HepG2 (cell line): ENCODE measurements around the gene MSI2. TPM values are rescaled to one million over a fixed set of nuclear protein-coding genes. Genes with fewer than 3 reads are reported as not detected.

Source experiments
- CEBPB ChIP-seq: IDR thresholded peaks from 2 replicates; pipeline ENCODE4 v1.6.1; 2011; ENCODE audit warnings: low read depth, low read length, improper control_type of control experiment, borderline replicate concordance
- CHD2 ChIP-seq: IDR thresholded peaks from 2 replicates; pipeline ENCODE4 v1.6.1; 2011; ENCODE audit warnings: low read depth, low read length, improper control_type of control experiment
- ETV5 ChIP-seq: IDR thresholded peaks from 2 replicates; pipeline ENCODE4 v1.6.1; 2018; ENCODE audit warnings: missing biosample characterization, missing genetic modification reagents, inconsistent platforms, borderline replicate concordance
- HES4 ChIP-seq: sonication (generic); formaldehyde crosslinking; IDR thresholded peaks from 2 replicates; pipeline ENCODE4 v1.9.0; 2021; ENCODE audit warnings: mild to moderate bottlenecking, missing genetic modification reagents, borderline replicate concordance
- IRF1 ChIP-seq: sonication (generic); formaldehyde crosslinking; IDR thresholded peaks from 2 replicates; pipeline ENCODE4 v1.4.0; 2020; ENCODE audit warnings: low read depth, mild to moderate bottlenecking, missing genetic modification reagents
- KLF16 ChIP-seq, 2 experiments: sonication (generic) in 1 of 2; formaldehyde crosslinking in 1 of 2; IDR thresholded peaks; 2 replicates each; pipeline versions ENCODE4 v1.6.1 to v1.8.0; 2016 to 2023; ENCODE audit warnings: missing genetic modification reagents in 2 of 2, missing compliant biosample characterization in 1 of 2
- MATR3 ChIP-seq: sonication (generic); formaldehyde crosslinking; IDR thresholded peaks from 2 replicates; pipeline ENCODE4 v1.4.0; 2020; ENCODE audit warnings: missing genetic modification reagents
- RXRB ChIP-seq: IDR thresholded peaks from 2 replicates; pipeline ENCODE4 v1.6.1; 2016; ENCODE audit warnings: borderline replicate concordance, missing genetic modification reagents, missing compliant biosample characterization
- ZNF160 ChIP-seq: sonication (generic); formaldehyde crosslinking; IDR thresholded peaks from 2 replicates; pipeline ENCODE4 v1.8.0; 2022; ENCODE audit warnings: mild to moderate bottlenecking, inconsistent platforms, missing genetic modification reagents
- ZNF598 ChIP-seq: sonication (generic); formaldehyde crosslinking; IDR thresholded peaks from 2 replicates; pipeline ENCODE4 v1.5.1; 2020; ENCODE audit warnings: mild to moderate bottlenecking, missing genetic modification reagents, borderline replicate concordance
- ZNF609 ChIP-seq: sonication (generic); formaldehyde crosslinking; IDR thresholded peaks from 2 replicates; pipeline ENCODE4 v1.4.0; 2020; ENCODE audit warnings: mild to moderate bottlenecking, missing genetic modification reagents, borderline replicate concordance
- ZNF703 ChIP-seq: sonication (generic); formaldehyde crosslinking; IDR thresholded peaks from 2 replicates; pipeline ENCODE4 v1.5.1; 2020; ENCODE audit warnings: missing genetic modification reagents, mild to moderate bottlenecking, moderate library complexity, borderline replicate concordance
- ZNF761 ChIP-seq: sonication (generic); formaldehyde crosslinking; conservative IDR thresholded peaks from 2 replicates; pipeline ENCODE4 v1.4.0; 2020; ENCODE audit warnings: mild to moderate bottlenecking, missing genetic modification reagents
- polyA plus RNA-seq, 8 experiments: library from polyadenylated mRNA; depleted of rRNA in 3 of 8; stranded (reverse) in 7 of 8; unstranded in 1 of 8; fragments of >200 nt; fragmentation: Illumina TruSeq in 4 of 8; extraction: Trizol in 4 of 8; gene quantifications; 2 replicates each; pipeline versions ENCODE4 v1.2.1 to v1.2.3, GENCODE V29; 2011 to 2016; ENCODE audit warnings: low read depth in 4 of 8, missing spikeins in 1 of 8, mixed read lengths in 1 of 8; ENCODE audit not compliant: insufficient read depth in 1 of 8
- total RNA-seq, 5 experiments: library from RNA; depleted of rRNA; stranded (reverse); fragments of >200 nt; fragmentation: Illumina TruSeq; extraction: Trizol; gene quantifications; 2 replicates each; pipeline ENCODE4 v1.2.3, GENCODE V29; 2016; ENCODE audit warnings: low read depth in 1 of 5
- TF ChIP-seq, protein P1 (sequence below): sonication (generic); formaldehyde crosslinking; IDR thresholded peaks from 2 replicates; pipeline ENCODE4 v1.8.0; 2023; ENCODE audit warnings: mild to moderate bottlenecking, missing genetic modification reagents
- TF ChIP-seq, protein P2 (sequence below): sonication (generic); formaldehyde crosslinking; IDR thresholded peaks from 2 replicates; pipeline ENCODE4 v1.4.0; 2020; ENCODE audit warnings: missing genetic modification reagents
- TF ChIP-seq, protein P3 (sequence below): sonication (generic); formaldehyde crosslinking; IDR thresholded peaks from 2 replicates; pipeline ENCODE4 v1.5.0; 2020; ENCODE audit warnings: mild to moderate bottlenecking, missing genetic modification reagents, moderate library complexity

Gene MSI2
- total and polyA plus RNA-seq, 2 of the 13 experiments (the other 11 are each of a cell fraction or from before 2014, with no cell fraction given) = 77.5 to 78.4 TPM

DNA sequence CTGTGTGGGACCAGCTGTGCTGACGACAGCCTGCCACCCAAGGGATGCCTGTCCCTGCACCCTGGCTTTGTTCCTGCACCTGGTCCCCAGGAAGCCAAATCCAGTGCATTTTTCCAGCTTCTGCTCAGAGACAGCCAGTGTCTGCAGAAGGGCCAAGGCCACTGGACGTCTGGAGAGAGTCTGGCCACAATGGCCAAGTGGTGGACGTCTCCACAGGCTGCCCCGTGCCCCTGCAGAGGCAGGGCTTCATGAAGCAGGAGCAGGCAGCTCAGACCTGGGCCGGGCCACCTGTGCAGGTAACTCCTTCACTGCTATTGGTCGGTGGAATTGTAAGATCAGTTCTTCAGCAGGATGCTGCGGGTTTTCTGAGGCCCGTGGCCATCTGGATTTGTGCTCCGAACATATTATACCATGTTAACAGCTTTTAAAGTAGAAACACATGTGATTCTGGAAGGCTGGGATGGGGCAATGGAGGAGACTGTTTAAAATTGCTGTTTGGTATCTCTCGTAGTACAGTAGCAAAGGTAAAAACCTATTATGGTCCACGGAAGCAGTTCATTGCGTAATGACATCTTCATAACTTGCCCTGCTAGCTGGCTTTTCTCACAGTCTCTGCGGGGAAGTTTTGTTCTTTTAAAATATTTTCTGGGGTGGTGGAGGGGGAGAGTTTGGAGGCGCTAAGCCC, 303.5 kb downstream of the MSI2 start (continued):
- TF ChIP-seq, protein P1, sequence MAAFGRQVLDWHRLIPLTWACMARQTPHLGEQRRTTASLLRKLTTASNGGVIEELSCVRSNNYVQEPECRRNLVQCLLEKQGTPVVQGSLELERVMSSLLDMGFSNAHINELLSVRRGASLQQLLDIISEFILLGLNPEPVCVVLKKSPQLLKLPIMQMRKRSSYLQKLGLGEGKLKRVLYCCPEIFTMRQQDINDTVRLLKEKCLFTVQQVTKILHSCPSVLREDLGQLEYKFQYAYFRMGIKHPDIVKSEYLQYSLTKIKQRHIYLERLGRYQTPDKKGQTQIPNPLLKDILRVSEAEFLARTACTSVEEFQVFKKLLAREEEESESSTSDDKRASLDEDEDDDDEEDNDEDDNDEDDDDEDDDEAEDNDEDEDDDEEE (CRISPR knock-in tag) = peak; percentile 30; the same call in 1 of the 2 replicates
- TF ChIP-seq ZNF160 (CRISPR knock-in tag) (no peak), MATR3 (CRISPR knock-in tag) (0 out of 2 replicates have a peak, but pooled peaks have one; percentile 47), CHD2 (no peak), HES4 (CRISPR knock-in tag) (no peak), ZNF609 (0 out of 2 replicates have a peak, but pooled peaks have one; percentile 35), ETV5 (peak; percentile 4; the same call in 1 of the 2 replicates), ZNF703 (CRISPR knock-in tag) (no peak), IRF1 (no peak), ZNF598 (peak; percentile 71; the same call in 1 of the 2 replicates), RXRB (CRISPR knock-in tag) (0 out of 2 replicates have a peak, but pooled peaks have one; percentile 24), CEBPB (peak; percentile 96), ZNF761 (0 out of 2 replicates have a peak, but pooled peaks have one; percentile 36), KLF16 (CRISPR knock-in tag; IDR thresholded peaks at IDR 0.05) (no peak)
- TF ChIP-seq, protein P2, sequence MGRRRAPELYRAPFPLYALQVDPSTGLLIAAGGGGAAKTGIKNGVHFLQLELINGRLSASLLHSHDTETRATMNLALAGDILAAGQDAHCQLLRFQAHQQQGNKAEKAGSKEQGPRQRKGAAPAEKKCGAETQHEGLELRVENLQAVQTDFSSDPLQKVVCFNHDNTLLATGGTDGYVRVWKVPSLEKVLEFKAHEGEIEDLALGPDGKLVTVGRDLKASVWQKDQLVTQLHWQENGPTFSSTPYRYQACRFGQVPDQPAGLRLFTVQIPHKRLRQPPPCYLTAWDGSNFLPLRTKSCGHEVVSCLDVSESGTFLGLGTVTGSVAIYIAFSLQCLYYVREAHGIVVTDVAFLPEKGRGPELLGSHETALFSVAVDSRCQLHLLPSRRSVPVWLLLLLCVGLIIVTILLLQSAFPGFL (CRISPR knock-in tag) = 0 out of 2 replicates have a peak, but pooled peaks have one; percentile 58
- TF ChIP-seq, protein P3, sequence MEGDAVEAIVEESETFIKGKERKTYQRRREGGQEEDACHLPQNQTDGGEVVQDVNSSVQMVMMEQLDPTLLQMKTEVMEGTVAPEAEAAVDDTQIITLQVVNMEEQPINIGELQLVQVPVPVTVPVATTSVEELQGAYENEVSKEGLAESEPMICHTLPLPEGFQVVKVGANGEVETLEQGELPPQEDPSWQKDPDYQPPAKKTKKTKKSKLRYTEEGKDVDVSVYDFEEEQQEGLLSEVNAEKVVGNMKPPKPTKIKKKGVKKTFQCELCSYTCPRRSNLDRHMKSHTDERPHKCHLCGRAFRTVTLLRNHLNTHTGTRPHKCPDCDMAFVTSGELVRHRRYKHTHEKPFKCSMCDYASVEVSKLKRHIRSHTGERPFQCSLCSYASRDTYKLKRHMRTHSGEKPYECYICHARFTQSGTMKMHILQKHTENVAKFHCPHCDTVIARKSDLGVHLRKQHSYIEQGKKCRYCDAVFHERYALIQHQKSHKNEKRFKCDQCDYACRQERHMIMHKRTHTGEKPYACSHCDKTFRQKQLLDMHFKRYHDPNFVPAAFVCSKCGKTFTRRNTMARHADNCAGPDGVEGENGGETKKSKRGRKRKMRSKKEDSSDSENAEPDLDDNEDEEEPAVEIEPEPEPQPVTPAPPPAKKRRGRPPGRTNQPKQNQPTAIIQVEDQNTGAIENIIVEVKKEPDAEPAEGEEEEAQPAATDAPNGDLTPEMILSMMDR (CRISPR knock-in tag) = no peak
